ENCODE measurements around the gene WFDC1. TPM values are rescaled to one million over a fixed set of nuclear protein-coding genes. Genes with fewer than 3 reads are reported as not detected.

WFDC1 gene
- total and polyA plus RNA-seq, 2 donors = 0.52 to 7.4 TPM

DNA sequence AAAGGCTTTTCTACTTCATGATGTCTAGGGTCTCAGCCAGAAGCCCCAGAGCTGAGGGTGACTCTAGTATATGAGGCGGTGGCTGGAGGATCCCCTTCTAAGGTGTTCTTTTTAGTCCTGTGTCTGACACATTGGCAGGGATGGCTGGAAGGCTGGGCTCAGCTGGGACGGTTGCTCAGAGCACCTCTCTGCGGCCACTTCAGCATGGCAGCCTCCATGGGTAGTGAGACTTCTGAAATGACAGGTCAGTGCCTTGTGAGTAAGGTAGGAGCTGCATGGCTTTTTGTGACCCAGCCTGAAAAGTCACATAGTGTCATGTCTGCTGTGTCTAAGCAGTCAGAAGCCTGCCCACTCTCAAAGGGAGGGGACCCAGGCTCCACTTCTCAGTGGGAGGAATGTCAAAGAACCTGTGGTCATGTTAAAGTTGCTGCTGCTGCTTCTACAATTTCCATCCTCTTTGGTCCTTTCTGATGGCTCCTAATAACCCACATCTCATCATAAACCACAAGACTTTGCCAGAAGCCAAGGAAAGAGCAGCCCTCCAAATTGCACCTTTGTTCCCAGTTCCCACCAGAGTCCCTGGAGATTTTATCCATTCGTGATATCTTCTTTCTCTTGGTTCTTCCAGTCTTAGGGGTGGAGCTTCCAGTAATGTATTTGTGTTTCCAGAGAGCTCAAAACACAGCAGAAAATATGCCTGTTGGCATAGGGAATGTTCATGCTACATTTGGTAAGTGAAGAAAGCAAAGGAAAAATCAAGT lies 39.4 kb upstream of the WFDC1 start:
- Histone ChIP-seq H3K27ac (ENCODE audit: low read depth in 1 of 2, low read length in 1 of 2) (no peak overlapping the region), H3K27me3 (ENCODE audit: control insufficient read depth in 2 of 2, insufficient read depth in 1 of 2, low read length in 1 of 2) (peaks cover 0 to 2% of the 10 kb centered on the region in 2 donors), H3K4me1 (ENCODE audit: control insufficient read depth in 2 of 2, insufficient read depth in 2 of 2, low read length in 2 of 2) (no peaks in the 10 kb centered on the region), H3K36me3 (ENCODE audit: control insufficient read depth in 2 of 2, insufficient read depth in 2 of 2, low read length in 1 of 2) (no peaks in the 10 kb centered on the region), H3K9me3 (ENCODE audit: control insufficient read depth in 2 of 2, insufficient read depth in 1 of 2, low read length in 1 of 2) (peaks cover 0 to 4% of the 10 kb centered on the region in 2 donors), H3K4me3 (ENCODE audit: low read length in 2 of 2) (no peak overlapping the region)
- no peak for DNase-seq (ENCODE audit: low read depth in 6 of 9, low spot score in 9 of 9)
- 94% methylated on average over 4 of the region's 4 CpGs for WGBS

DNA sequence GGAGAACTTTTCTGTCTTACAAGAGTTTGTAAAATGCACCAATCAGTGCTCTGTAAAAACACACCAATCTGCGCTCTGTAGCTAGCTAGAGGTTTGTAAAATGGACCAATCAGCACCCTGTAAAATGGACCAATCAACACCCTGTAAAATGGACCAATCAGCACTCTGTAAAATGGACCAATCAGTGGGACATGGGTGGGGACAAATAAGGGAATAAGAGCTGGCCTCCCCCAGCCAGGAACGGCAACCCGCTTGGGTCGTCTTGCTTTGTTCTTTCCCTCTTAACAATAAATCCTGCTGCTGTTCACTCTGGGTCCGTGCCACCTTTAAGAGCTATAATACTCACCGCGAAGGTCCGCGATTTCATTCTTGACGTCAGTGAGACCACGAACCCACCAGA lies 36.4 kb upstream of the WFDC1 start:
- WGBS = 92% methylated on average over 11 of the region's 11 CpGs
- H3K9me3 ChIP-seq (ENCODE audit: control insufficient read depth in 2 of 2, insufficient read depth in 1 of 2, low read length in 1 of 2) = peaks cover 1 to 4% of the 10 kb centered on the region in 2 donors
- H3K4me1 ChIP-seq (ENCODE audit: control insufficient read depth in 2 of 2, insufficient read depth in 2 of 2, low read length in 2 of 2) = no peaks in the 10 kb centered on the region
- no peak overlapping the region for H3K4me3 ChIP-seq (ENCODE audit: low read length in 2 of 2)
- H3K27ac ChIP-seq (ENCODE audit: low read depth in 1 of 2, low read length in 1 of 2) = no peak overlapping the region
- no peak for DNase-seq (ENCODE audit: low read depth in 6 of 9, low spot score in 9 of 9)
- H3K27me3 ChIP-seq (ENCODE audit: control insufficient read depth in 2 of 2, insufficient read depth in 1 of 2, low read length in 1 of 2) = no peaks in the 10 kb centered on the region
- H3K36me3 ChIP-seq (ENCODE audit: control insufficient read depth in 2 of 2, insufficient read depth in 2 of 2, low read length in 1 of 2) = no peaks in the 10 kb centered on the region

DNA sequence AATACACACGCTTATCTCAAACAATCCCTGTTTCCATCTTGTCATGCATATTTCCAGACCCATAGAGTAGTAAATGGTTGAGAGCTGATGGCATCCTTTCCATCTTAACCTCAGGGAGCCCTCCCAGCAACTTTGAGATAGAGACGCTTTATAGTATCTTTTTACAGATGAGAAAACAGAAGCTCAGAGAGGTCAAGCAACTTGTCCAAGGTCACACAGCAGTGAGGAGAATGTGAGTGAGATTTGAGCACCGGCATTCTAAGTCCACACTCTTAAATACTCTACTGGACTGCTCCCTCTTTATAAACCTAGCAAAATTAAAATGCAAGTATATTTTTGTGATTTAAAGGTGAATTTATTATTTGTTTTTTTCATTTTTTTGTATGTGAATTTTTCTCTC lies 35.0 kb upstream of the WFDC1 start:
- WGBS = 97% methylated on average over 3 of the region's 3 CpGs

GRCh38 chr16:84260766-84261554 lies 33.7 kb upstream of the WFDC1 start:
- Histone ChIP-seq H3K4me1 (ENCODE audit: control insufficient read depth in 2 of 2, insufficient read depth in 2 of 2, low read length in 2 of 2) (no peaks in the 10 kb centered on the region), H3K36me3 (ENCODE audit: control insufficient read depth in 2 of 2, insufficient read depth in 2 of 2, low read length in 1 of 2) (no peaks in the 10 kb centered on the region), H3K27ac (ENCODE audit: low read depth in 1 of 2, low read length in 1 of 2) (no peak overlapping the region), H3K27me3 (ENCODE audit: control insufficient read depth in 2 of 2, insufficient read depth in 1 of 2, low read length in 1 of 2) (no peaks in the 10 kb centered on the region), H3K9me3 (ENCODE audit: control insufficient read depth in 2 of 2, insufficient read depth in 1 of 2, low read length in 1 of 2) (peaks cover 1 to 4% of the 10 kb centered on the region in 2 donors), H3K4me3 (ENCODE audit: low read length in 2 of 2) (no peak overlapping the region)
- DNase-seq (ENCODE audit: low read depth in 6 of 9, low spot score in 9 of 9) = no peak
- 85% methylated on average over 23 of the region's 23 CpGs for WGBS

More for the DNA sequence above, 35.0 kb upstream of the WFDC1 start:
- no peaks in the 10 kb centered on the region for H3K27me3 ChIP-seq (ENCODE audit: control insufficient read depth in 2 of 2, insufficient read depth in 1 of 2, low read length in 1 of 2)
- H3K4me1 ChIP-seq (ENCODE audit: control insufficient read depth in 2 of 2, insufficient read depth in 2 of 2, low read length in 2 of 2) = no peaks in the 10 kb centered on the region
- peaks cover 1 to 4% of the 10 kb centered on the region in 2 donors for H3K9me3 ChIP-seq (ENCODE audit: control insufficient read depth in 2 of 2, insufficient read depth in 1 of 2, low read length in 1 of 2)
- no peak overlapping the region for H3K27ac ChIP-seq (ENCODE audit: low read depth in 1 of 2, low read length in 1 of 2)
- DNase-seq (ENCODE audit: low read depth in 6 of 9, low spot score in 9 of 9) = no peak
- no peak overlapping the region for H3K4me3 ChIP-seq (ENCODE audit: low read length in 2 of 2)
- no peaks in the 10 kb centered on the region for H3K36me3 ChIP-seq (ENCODE audit: control insufficient read depth in 2 of 2, insufficient read depth in 2 of 2, low read length in 1 of 2)

DNA sequence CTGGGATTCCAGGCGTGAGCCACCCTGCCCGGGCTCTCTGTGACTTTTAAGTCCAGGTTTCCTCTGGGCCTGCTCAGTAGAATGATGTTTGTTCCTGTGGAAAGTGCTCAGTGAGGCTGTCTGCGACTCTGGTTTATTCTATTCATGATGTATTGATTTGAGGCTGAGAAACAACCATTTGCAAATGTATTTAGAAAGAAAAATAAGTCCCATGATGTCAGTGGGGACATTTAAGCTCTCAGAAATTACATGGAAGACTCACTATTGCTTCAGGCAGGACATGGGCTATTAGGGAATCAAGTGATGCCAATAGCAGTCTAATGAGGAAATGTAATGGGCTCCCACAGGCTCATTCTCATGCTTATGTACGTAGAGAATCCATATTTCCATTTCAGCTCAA lies 32.6 kb upstream of the WFDC1 start:
- H3K27ac ChIP-seq (ENCODE audit: low read depth in 1 of 2, low read length in 1 of 2) = no peak overlapping the region
- no peaks in the 10 kb centered on the region for H3K4me1 ChIP-seq (ENCODE audit: control insufficient read depth in 2 of 2, insufficient read depth in 2 of 2, low read length in 2 of 2)
- DNase-seq (ENCODE audit: low read depth in 6 of 9, low spot score in 9 of 9) = no peak
- H3K9me3 ChIP-seq (ENCODE audit: control insufficient read depth in 2 of 2, insufficient read depth in 1 of 2, low read length in 1 of 2) = peaks cover 1 to 4% of the 10 kb centered on the region in 2 donors
- no peak overlapping the region for H3K4me3 ChIP-seq (ENCODE audit: low read length in 2 of 2)
- no peaks in the 10 kb centered on the region for H3K27me3 ChIP-seq (ENCODE audit: control insufficient read depth in 2 of 2, insufficient read depth in 1 of 2, low read length in 1 of 2)
- H3K36me3 ChIP-seq (ENCODE audit: control insufficient read depth in 2 of 2, insufficient read depth in 2 of 2, low read length in 1 of 2) = no peaks in the 10 kb centered on the region
- WGBS = 96% methylated on average over 4 of the region's 4 CpGs

DNA sequence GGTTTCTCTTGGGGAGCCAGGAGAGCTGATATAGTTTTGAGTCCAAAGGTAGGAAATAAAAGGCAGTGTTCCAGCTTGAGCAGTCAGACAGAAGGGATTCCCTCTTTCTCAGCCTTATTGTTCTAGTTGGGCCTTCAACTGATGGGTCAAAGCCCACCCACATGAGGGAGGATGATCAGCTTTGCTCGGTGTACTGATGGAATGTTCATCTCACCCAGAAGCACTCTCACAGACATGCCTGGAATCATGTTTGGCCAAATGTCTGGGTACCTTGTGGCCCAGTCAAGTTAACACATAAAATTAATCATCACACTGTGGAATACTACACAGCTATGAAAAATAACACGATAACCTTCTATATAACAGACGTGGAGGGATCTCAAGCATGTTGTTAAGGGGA lies 31.7 kb upstream of the WFDC1 start:
- Histone ChIP-seq H3K4me1 (ENCODE audit: control insufficient read depth in 2 of 2, insufficient read depth in 2 of 2, low read length in 2 of 2) (no peaks in the 10 kb centered on the region), H3K27me3 (ENCODE audit: control insufficient read depth in 2 of 2, insufficient read depth in 1 of 2, low read length in 1 of 2) (no peaks in the 10 kb centered on the region), H3K9me3 (ENCODE audit: control insufficient read depth in 2 of 2, insufficient read depth in 1 of 2, low read length in 1 of 2) (peaks cover 1 to 4% of the 10 kb centered on the region in 2 donors), H3K36me3 (ENCODE audit: control insufficient read depth in 2 of 2, insufficient read depth in 2 of 2, low read length in 1 of 2) (no peaks in the 10 kb centered on the region), H3K27ac (ENCODE audit: low read depth in 1 of 2, low read length in 1 of 2) (no peak overlapping the region), H3K4me3 (ENCODE audit: low read length in 2 of 2) (no peak overlapping the region)
- 99% methylated on average over 3 of the region's 3 CpGs for WGBS
- no peak for DNase-seq (ENCODE audit: low read depth in 6 of 9, low spot score in 9 of 9)

DNA sequence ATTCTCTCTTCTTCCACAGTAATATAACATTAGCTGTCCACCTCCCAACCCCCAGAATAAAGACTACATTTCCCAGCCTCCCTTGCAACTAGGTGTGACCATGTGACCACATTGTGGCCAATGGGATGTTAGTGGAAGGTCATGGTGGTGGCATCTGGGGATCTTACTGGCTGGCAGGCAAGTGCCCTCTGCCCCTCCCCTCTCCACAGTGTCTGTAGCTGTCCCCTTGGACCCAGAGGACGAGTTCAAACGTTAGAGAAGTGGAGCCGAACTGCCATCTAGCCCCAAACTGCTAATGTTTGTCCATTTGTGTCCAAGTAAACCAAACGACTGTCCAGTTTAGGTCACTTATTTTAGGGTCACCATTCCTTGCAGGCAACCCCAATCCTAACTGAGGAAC lies 28.2 kb upstream of the WFDC1 start:
- WGBS = 53% methylated on average over 4 of the region's 4 CpGs
- Histone ChIP-seq H3K4me3 (ENCODE audit: low read length in 2 of 2) (no peak overlapping the region), H3K9me3 (ENCODE audit: control insufficient read depth in 2 of 2, insufficient read depth in 1 of 2, low read length in 1 of 2) (peaks cover 0 to 1% of the 10 kb centered on the region in 2 donors), H3K27me3 (ENCODE audit: control insufficient read depth in 2 of 2, insufficient read depth in 1 of 2, low read length in 1 of 2) (no peaks in the 10 kb centered on the region), H3K4me1 (ENCODE audit: control insufficient read depth in 2 of 2, insufficient read depth in 2 of 2, low read length in 2 of 2) (no peaks in the 10 kb centered on the region), H3K27ac (ENCODE audit: low read depth in 1 of 2, low read length in 1 of 2) (no peak overlapping the region), H3K36me3 (ENCODE audit: control insufficient read depth in 2 of 2, insufficient read depth in 2 of 2, low read length in 1 of 2) (no peaks in the 10 kb centered on the region)
- DNase-seq (ENCODE audit: low read depth in 6 of 9, low spot score in 9 of 9) = peak in 5 of 9 donors; percentile 8 to 28 (median 15)

- Histone ChIP-seq H3K4me1 (ENCODE audit: control insufficient read depth in 2 of 2, insufficient read depth in 2 of 2, low read length in 2 of 2) (no peaks in the 10 kb centered on the region), H3K9me3 (ENCODE audit: control insufficient read depth in 2 of 2, insufficient read depth in 1 of 2, low read length in 1 of 2) (peaks cover 0 to 1% of the 10 kb centered on the region in 2 donors), H3K4me3 (ENCODE audit: low read length in 2 of 2) (no peak overlapping the region), H3K27ac (ENCODE audit: low read depth in 1 of 2, low read length in 1 of 2) (no peak overlapping the region), H3K27me3 (ENCODE audit: control insufficient read depth in 2 of 2, insufficient read depth in 1 of 2, low read length in 1 of 2) (no peaks in the 10 kb centered on the region), H3K36me3 (ENCODE audit: control insufficient read depth in 2 of 2, insufficient read depth in 2 of 2, low read length in 1 of 2) (no peaks in the 10 kb centered on the region)
- DNase-seq (ENCODE audit: low read depth in 6 of 9, low spot score in 9 of 9) = no peak
- 86% methylated on average over 4 of the region's 4 CpGs for WGBS
Measured at GRCh38 chr16:84267380-84267779, 27.3 kb upstream of the WFDC1 start.

GRCh38 chr16:84268291-84269040 lies 26.2 kb upstream of the WFDC1 start:
- Histone ChIP-seq H3K4me1 (ENCODE audit: control insufficient read depth in 2 of 2, insufficient read depth in 2 of 2, low read length in 2 of 2) (no peaks in the 10 kb centered on the region), H3K27me3 (ENCODE audit: control insufficient read depth in 2 of 2, insufficient read depth in 1 of 2, low read length in 1 of 2) (no peaks in the 10 kb centered on the region), H3K36me3 (ENCODE audit: control insufficient read depth in 2 of 2, insufficient read depth in 2 of 2, low read length in 1 of 2) (no peaks in the 10 kb centered on the region), H3K27ac (ENCODE audit: low read depth in 1 of 2, low read length in 1 of 2) (no peak overlapping the region), H3K9me3 (ENCODE audit: control insufficient read depth in 2 of 2, insufficient read depth in 1 of 2, low read length in 1 of 2) (no peaks in the 10 kb centered on the region), H3K4me3 (ENCODE audit: low read length in 2 of 2) (no peak overlapping the region)
- WGBS = 81% methylated on average over 18 of the region's 18 CpGs
- DNase-seq (ENCODE audit: low read depth in 6 of 9, low spot score in 9 of 9) = no peak
